Cardiac muscle cell (in vitro differentiated cells and primary cell): ENCODE results near the gene MFSD12. TPM values are rescaled to one million over a fixed set of nuclear protein-coding genes. Genes with fewer than 3 reads are reported as not detected.

Experiments used
- DNase-seq, 2 donors: peaks; one replicate each; pipeline versions ENCODE4 v3.0.0 to v3.0.0-alpha.2; 2010 to 2017; ENCODE audit warnings: low read depth in 1 of 2, low spot score in 1 of 2
- H3K27ac ChIP-seq: fragments of 200-600 bp; sonication (generic); 2 replicates; pipeline ENCODE4 v1.5.1; 2016
- H3K27me3 ChIP-seq: fragments of 200-600 bp; sonication (generic); 2 replicates; pipeline ENCODE4 v1.6.0; 2016; ENCODE audit warnings: control low read depth
- H3K36me3 ChIP-seq: fragments of 200-600 bp; sonication (generic); 2 replicates; pipeline ENCODE4 v1.5.1; 2016; ENCODE audit warnings: control low read depth
- H3K4me1 ChIP-seq: fragments of 200-600 bp; sonication (generic); 2 replicates; pipeline ENCODE4 v1.8.1; 2017; ENCODE audit warnings: low read depth, mild to moderate bottlenecking, mixed run types
- H3K4me3 ChIP-seq: fragments of 200-600 bp; sonication (generic); 2 replicates; pipeline ENCODE4 v1.5.1; 2016; ENCODE audit warnings: mild to moderate bottlenecking
- H3K9me3 ChIP-seq: fragments of 200-600 bp; sonication (generic); 2 replicates; pipeline ENCODE4 v1.5.1; 2017; ENCODE audit warnings: low read depth, mild to moderate bottlenecking, control low read depth
- polyA plus RNA-seq: library from polyadenylated mRNA; unstranded; fragments of >200 nt; fragmentation: Nextera tagmentation; extraction: Ambion mirVana; gene quantifications from 2 replicates; pipeline ENCODE4 v1.2.1, GENCODE V29; 2016
- total RNA-seq: library from RNA; depleted of rRNA; stranded (reverse); fragments of >200 nt; gene quantifications from 2 replicates; pipeline ENCODE4 v1.2.3, GENCODE V29; 2016
- TF ChIP-seq, protein P1 (sequence below): IDR thresholded peaks from 2 replicates; pipeline ENCODE4 v1.5.1; 2012; ENCODE audit warnings: low read depth, mild to moderate bottlenecking, low read length

The MFSD12 gene
- total and polyA plus RNA-seq, 2 experiments from 2014 or later, result 71.8 to 89.0 TPM

DNA sequence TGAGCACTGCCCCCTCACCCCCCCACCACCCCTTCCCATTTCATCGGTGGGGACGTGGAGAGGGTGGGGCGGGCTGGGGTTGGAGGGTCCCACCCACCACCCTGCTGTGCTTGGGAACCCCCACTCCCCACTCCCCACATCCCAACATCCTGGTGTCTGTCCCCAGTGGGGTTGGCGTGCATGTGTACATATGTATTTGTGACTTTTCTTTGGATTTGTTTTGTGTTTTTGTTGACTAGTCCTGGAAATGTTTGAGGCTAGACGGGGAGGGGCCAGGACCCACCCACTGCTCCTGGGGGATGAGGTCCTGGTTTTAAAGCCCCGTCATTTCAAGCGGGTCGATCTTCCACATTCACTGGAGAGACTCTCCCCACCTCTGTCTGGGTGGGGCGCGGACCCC, 21.4 kb downstream of the MFSD12 start:
- Histone ChIP-seq H3K36me3 (peaks cover 22% of the 10 kb centered on the region), H3K4me3 (no peak overlapping the region), H3K27ac (no peak overlapping the region), H3K4me1 (no peaks in the 10 kb centered on the region), H3K27me3 (no peaks in the 10 kb centered on the region), H3K9me3 (no peaks in the 10 kb centered on the region)
- DNase-seq, result no peak
- TF ChIP-seq, protein P1, sequence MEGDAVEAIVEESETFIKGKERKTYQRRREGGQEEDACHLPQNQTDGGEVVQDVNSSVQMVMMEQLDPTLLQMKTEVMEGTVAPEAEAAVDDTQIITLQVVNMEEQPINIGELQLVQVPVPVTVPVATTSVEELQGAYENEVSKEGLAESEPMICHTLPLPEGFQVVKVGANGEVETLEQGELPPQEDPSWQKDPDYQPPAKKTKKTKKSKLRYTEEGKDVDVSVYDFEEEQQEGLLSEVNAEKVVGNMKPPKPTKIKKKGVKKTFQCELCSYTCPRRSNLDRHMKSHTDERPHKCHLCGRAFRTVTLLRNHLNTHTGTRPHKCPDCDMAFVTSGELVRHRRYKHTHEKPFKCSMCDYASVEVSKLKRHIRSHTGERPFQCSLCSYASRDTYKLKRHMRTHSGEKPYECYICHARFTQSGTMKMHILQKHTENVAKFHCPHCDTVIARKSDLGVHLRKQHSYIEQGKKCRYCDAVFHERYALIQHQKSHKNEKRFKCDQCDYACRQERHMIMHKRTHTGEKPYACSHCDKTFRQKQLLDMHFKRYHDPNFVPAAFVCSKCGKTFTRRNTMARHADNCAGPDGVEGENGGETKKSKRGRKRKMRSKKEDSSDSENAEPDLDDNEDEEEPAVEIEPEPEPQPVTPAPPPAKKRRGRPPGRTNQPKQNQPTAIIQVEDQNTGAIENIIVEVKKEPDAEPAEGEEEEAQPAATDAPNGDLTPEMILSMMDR, result no peak

DNA sequence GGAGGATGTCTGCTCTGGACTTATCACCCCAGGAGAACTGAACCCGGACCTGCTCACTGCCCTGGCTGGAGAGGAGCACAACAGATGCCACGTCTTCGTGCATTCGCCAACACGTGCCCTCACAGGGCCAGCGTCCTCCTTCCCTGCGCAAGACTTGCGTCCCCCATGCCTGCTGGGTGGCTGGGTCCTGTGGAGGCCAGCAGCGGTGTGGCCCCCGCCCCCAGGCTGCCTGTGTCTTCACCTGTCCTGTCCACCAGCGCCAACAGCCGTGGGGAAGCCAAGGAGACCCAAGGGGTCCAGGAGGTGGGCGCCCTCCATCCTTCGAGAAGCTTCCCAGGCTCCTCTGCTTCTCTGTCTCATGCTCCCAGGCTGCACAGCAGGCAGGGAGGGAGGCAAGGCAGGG, 21.8 kb downstream of the MFSD12 start:
- DNase-seq, result no peak
- H3K27me3 ChIP-seq, result no peaks in the 10 kb centered on the region
- no peaks in the 10 kb centered on the region for H3K4me1 ChIP-seq
- TF ChIP-seq, protein P1, result no peak
- peaks cover 22% of the 10 kb centered on the region for H3K36me3 ChIP-seq
- H3K4me3 ChIP-seq, result no peak overlapping the region
- H3K9me3 ChIP-seq, result no peaks in the 10 kb centered on the region
- H3K27ac ChIP-seq, result no peak overlapping the region

DNA sequence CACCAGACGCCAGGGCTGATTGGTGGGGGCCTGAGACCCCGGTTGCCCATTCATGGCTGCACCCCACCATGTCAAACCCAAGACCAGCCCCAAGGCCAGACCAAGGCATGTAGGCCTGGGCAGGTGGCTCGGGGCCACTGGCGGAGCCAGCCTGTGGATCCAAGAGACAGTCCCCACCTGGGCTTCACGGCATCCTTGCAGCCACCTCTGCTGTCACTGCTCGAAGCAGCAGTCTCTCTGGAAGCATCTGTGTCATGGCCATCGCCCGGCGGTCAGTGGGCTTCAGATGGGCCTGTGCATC, 22.2 kb downstream of the MFSD12 start:
- TF ChIP-seq, protein P1, result no peak
- no peak overlapping the region for H3K4me3 ChIP-seq
- H3K27ac ChIP-seq, result no peak overlapping the region
- H3K4me1 ChIP-seq, result no peaks in the 10 kb centered on the region
- no peaks in the 10 kb centered on the region for H3K9me3 ChIP-seq
- no peaks in the 10 kb centered on the region for H3K27me3 ChIP-seq
- peaks cover 22% of the 10 kb centered on the region for H3K36me3 ChIP-seq
- DNase-seq, result no peak

DNA sequence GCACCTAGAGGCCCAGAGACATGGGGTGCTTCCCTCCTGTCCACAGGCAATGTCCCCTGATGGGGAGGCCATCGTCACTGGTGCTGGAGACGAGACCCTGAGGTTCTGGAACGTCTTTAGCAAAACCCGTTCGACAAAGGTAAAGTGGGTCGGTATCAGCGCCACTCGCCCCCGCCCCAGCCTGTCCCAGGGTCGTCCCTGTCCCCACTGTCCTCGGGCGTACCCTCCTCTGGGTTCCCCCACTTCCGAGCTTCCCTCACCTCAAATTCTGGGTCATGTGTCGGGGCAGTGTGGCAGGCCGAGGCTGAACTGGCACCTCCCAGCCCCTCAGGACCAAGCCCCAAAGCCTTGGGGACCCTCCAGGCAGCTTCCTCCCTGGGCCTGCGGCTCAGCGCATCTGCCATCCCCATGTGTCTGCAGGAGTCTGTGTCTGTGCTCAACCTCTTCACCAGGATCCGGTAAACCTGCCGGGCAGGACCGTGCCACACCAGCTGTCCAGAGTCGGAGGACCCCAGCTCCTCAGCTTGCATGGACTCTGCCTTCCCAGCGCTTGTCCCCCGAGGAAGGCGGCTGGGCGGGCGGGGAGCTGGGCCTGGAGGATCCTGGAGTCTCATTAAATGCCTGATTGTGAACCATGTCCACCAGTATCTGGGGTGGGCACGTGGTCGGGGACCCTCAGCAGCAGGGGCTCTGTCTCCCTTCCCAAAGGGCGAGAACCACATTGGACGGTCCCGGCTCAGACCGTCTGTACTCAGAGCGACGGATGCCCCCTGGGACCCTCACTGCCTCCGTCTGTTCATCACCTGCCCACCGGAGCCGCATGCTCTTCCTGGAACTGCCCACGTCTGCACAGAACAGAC, 22.8 kb downstream of the MFSD12 start:
- TF ChIP-seq, protein P1, result no peak
- no peak for DNase-seq
- Histone ChIP-seq H3K4me1 (no peaks in the 10 kb centered on the region), H3K27me3 (no peaks in the 10 kb centered on the region), H3K9me3 (no peaks in the 10 kb centered on the region), H3K4me3 (no peak overlapping the region), H3K36me3 (peaks cover 22% of the 10 kb centered on the region), H3K27ac (no peak overlapping the region)

DNA sequence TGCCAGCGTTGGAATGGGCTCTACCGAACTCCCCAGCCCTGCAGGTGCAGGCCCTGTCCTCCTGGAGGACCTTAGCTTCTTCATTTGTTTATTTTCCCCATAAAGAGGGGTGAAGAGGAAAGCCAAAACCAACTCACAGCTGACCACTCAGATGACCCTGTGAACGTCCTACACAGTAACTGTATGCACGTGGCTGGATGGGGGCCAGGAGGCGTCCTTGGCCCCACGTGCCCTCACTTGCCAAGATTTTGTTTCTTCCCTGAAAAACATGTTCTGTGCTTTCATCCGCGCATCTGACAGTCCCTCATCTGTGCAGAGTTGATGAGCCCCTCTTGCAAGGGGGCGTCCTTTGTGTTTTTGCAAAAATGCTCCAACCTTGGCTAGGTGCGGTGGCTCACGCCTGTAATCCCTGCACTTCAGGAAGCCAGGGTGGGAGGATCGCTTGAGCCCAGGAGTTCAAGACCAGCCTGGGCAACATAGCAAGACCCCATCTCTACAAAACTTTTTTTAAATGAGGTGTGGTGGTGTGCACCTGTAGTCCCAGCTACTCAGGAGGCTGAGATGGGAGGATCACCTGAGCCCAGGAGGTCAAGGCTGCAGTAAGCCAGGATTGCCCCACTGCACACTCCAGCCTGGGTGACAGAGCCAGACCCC, 23.7 kb downstream of the MFSD12 start:
- H3K27ac ChIP-seq, result no peak overlapping the region
- H3K36me3 ChIP-seq, result peaks cover 22% of the 10 kb centered on the region
- no peaks in the 10 kb centered on the region for H3K4me1 ChIP-seq
- TF ChIP-seq, protein P1, result no peak
- no peak for DNase-seq
- H3K4me3 ChIP-seq, result no peak overlapping the region
- H3K9me3 ChIP-seq, result no peaks in the 10 kb centered on the region
- no peaks in the 10 kb centered on the region for H3K27me3 ChIP-seq
